Ovary (tissue), 9 donors: ENCODE data around the gene SEH1L. TPM values are rescaled to one million over a fixed set of nuclear protein-coding genes. Genes with fewer than 3 reads are reported as not detected.

Experiments used
- DNase-seq, 5 donors: peaks; one replicate each; pipeline ENCODE4 v3.0.0-alpha.2; 2019 to 2020
- H3K27ac ChIP-seq, 2 donors: fragments of 200-600 bp; one replicate each; pipeline versions ENCODE4 v1.5.1 to v1.8.0; 2019 to 2022
- H3K27me3 ChIP-seq: fragments of 200-600 bp; one replicate; pipeline ENCODE4 v1.8.0; 2022
- H3K36me3 ChIP-seq: fragments of 200-600 bp; sonication (generic); one replicate; pipeline ENCODE4 v1.5.1; 2019
- H3K4me1 ChIP-seq: one replicate; pipeline ENCODE4 v1.8.1; 2013; ENCODE audit warnings: mild to moderate bottlenecking, moderate library complexity; ENCODE audit not compliant: insufficient read depth
- H3K4me3 ChIP-seq: fragments of 200-600 bp; sonication (generic); one replicate; pipeline ENCODE4 v1.5.1; 2017
- H3K9me3 ChIP-seq, 2 donors: fragments of 200-600 bp in 1 of 2; sonication (generic) in 1 of 2; one replicate each; pipeline versions ENCODE4 v1.5.1 to v1.8.1; 2013 to 2019; ENCODE audit warnings: mild to moderate bottlenecking in 1 of 2, moderate library complexity in 1 of 2
- CTCF ChIP-seq, 3 donors: fragments of 450-650 bp in 2 of 3; fragments of 200-600 bp in 1 of 3; IDR thresholded peaks; one replicate each; pipeline versions ENCODE4 v1.5.1 to v1.8.0; 2016 to 2022; ENCODE audit warnings: antibody characterized with exemption in 3 of 3, mild to moderate bottlenecking in 1 of 3
- EP300 ChIP-seq: sonication (generic); formaldehyde crosslinking; IDR thresholded peaks from one replicate; pipeline ENCODE4 v1.6.1; 2017; ENCODE audit warnings: antibody characterized with exemption
- POLR2A ChIP-seq: fragments of 450-650 bp; IDR thresholded peaks from one replicate; pipeline ENCODE4 v1.6.1; 2017; ENCODE audit warnings: antibody characterized with exemption, mild to moderate bottlenecking, moderate library complexity
- WGBS, 3 donors: extraction: QIAGEN DNeasy Blood & Tissue Kit in 1 of 3; methylation state at CpG; one replicate each; pipeline versions ENCODE4 v1.1.5 to v1.1.7; 2013 to 2017; 5-methylcytosine and 5-hydroxymethylcytosine counted together
- intact Hi-C, 4 donors: fragments of 100-400 bp; cut with DNase I; formaldehyde crosslinking; loops; one replicate each; pipeline versions ENCODE4 v1.11.0 to v1.15.1; 2022 to 2023
- polyA plus RNA-seq, 2 donors: library from polyadenylated mRNA; stranded (reverse); fragments of 200-250 nt in 1 of 2; fragments of 350-450 nt in 1 of 2; fragmentation: Illumina TruSeq in 1 of 2; extraction: RNeasy Lipid Tissue Mini Kit (QIAGEN cat#74804) in 1 of 2; gene quantifications; one replicate each; pipeline ENCODE4 v1.2.3, GENCODE V29; 2013 to 2014
- total RNA-seq, 7 donors: library from RNA; depleted of rRNA in 2 of 7; stranded (reverse); fragments of >200 nt in 2 of 7; fragmentation: NEBNext Ultra II Directional in 3 of 7; extraction: Animal tissue kit (Norgen Biotek cat#: 25700) in 3 of 7; gene quantifications; one replicate each; pipeline versions ENCODE4 v1.1.0 to v1.2.4, GENCODE V29; 2016 to 2023
- donor health status: DM: no; HTN: no; CAD: no; lungs with moderate emphysema.
- donor health status: DM: no; HTN: no; CAD: no.
- donor health status: Bipolar disorder and iron deficiency.
- donor health status: DM: yes; HTN: yes; CAD: no.
- donor health status: DM: no; HTN: no; CAD: no.
- donor health status: DM: yes; HTN: yes; CAD: no.

Gene SEH1L
- total and polyA plus RNA-seq, 9 donors: 12.3 to 56.1 (median 35.7) TPM

GRCh38 chr18:12990967-12991820, 43.4 kb downstream of the SEH1L start, which contains the start of gene CEP192:
Gene CEP192 (plus strand): TSS chr18:12991362. CDS start chr18:12999425, 8,063 bp downstream.
- DNase-seq: peak; percentile 96 to 98 (median 96)
- 0 to 1% (median 1%) methylated on average over 40 to 73 of the region's 73 CpGs for WGBS, 3 donors
- TF ChIP-seq CTCF (IDR thresholded peaks at IDR 0.05): peak in 1 of 3 donors; percentile 15
- peak; percentile 45 for TF ChIP-seq POLR2A
- TF ChIP-seq EP300: no peak
- Histone ChIP-seq H3K27me3 (no peaks in the 10 kb centered on the region), H3K4me1 (peaks cover 14% of the 10 kb centered on the region), H3K4me3 (peak within 1 kb of the TSS; percentile 79), H3K27ac (peak within 1 kb of the TSS in 1 of 2 donors; percentile 38), H3K36me3 (no peaks in the 10 kb centered on the region), H3K9me3 (no peaks in the 10 kb centered on the region)
- intact Hi-C loops: no loop called here

- WGBS, 3 donors: 0 to 1% (median 0%) methylated on average over 7 of the region's 7 CpGs
- Histone ChIP-seq H3K4me3 (peak overlapping the region; percentile 79), H3K27me3 (no peaks in the 10 kb centered on the region), H3K9me3 (no peaks in the 10 kb centered on the region), H3K27ac (peak overlapping the region in 1 of 2 donors; percentile 38), H3K36me3 (no peaks in the 10 kb centered on the region), H3K4me1 (peaks cover 20% of the 10 kb centered on the region)
- intact Hi-C loops: no loop called here
- DNase-seq: no peak
- TF ChIP-seq CTCF (IDR thresholded peaks at IDR 0.05) (no peak), EP300 (no peak), POLR2A (no peak)
Measured at GRCh38 chr18:12991821-12992179, 44.0 kb downstream of the SEH1L start.

GRCh38 chr18:12993439-12993838, 45.6 kb downstream of the SEH1L start:
- no peak for DNase-seq
- intact Hi-C loops: no loop called here
- Histone ChIP-seq H3K4me1 (peaks cover 27% of the 10 kb centered on the region), H3K36me3 (no peaks in the 10 kb centered on the region), H3K27ac (no peak overlapping the region), H3K9me3 (no peaks in the 10 kb centered on the region), H3K4me3 (no peak overlapping the region), H3K27me3 (no peaks in the 10 kb centered on the region)
- WGBS, 3 donors: 84 to 90% (median 88%) methylated on average over 2 of the region's 2 CpGs
- no peak for TF ChIP-seq POLR2A
- TF ChIP-seq CTCF (IDR thresholded peaks at IDR 0.05): no peak
- no peak for TF ChIP-seq EP300

- no peaks in the 10 kb centered on the region for H3K36me3 ChIP-seq
- WGBS, 3 donors: 75 to 99% (median 99%) methylated on average over 2 of the region's 2 CpGs
- peaks cover 25% of the 10 kb centered on the region for H3K4me1 ChIP-seq
- no peaks in the 10 kb centered on the region for H3K27me3 ChIP-seq
- DNase-seq: no peak
- no peaks in the 10 kb centered on the region for H3K9me3 ChIP-seq
- intact Hi-C loops: no loop called here
- TF ChIP-seq POLR2A (no peak), EP300 (no peak), CTCF (IDR thresholded peaks at IDR 0.05) (no peak)
- no peak overlapping the region for H3K27ac ChIP-seq
- no peak overlapping the region for H3K4me3 ChIP-seq
Measured at GRCh38 chr18:12995424-12995823, 47.6 kb downstream of the SEH1L start.
